Subcutaneous abdominal adipose tissue (tissue), 5 donors: Measurements from ENCODE around the gene TRPV6.

Source experiments
- H3K27ac ChIP-seq: one replicate; pipeline ENCODE4 v1.7.0; 2013; ENCODE audit warnings: low read depth, mild to moderate bottlenecking, inconsistent platforms, low read length, moderate library complexity
- H3K27me3 ChIP-seq, 5 donors: one replicate each; pipeline ENCODE4 v1.7.0; 2013; ENCODE audit warnings: low read length in 5 of 5, inconsistent platforms in 1 of 5; ENCODE audit not compliant: control insufficient read depth in 5 of 5, insufficient read depth in 4 of 5
- H3K36me3 ChIP-seq, 5 donors: one replicate each; pipeline ENCODE4 v1.7.0; 2013; ENCODE audit warnings: low read length in 5 of 5; ENCODE audit not compliant: control insufficient read depth in 5 of 5, insufficient read depth in 5 of 5
- H3K4me1 ChIP-seq, 5 donors: one replicate each; pipeline ENCODE4 v1.7.0; 2013; ENCODE audit warnings: low read length in 5 of 5, mild to moderate bottlenecking in 3 of 5, moderate library complexity in 1 of 5; ENCODE audit not compliant: control insufficient read depth in 5 of 5, insufficient read depth in 5 of 5
- H3K4me3 ChIP-seq, 5 donors: one replicate each; pipeline ENCODE4 v1.7.0; 2013; ENCODE audit warnings: low read length in 5 of 5, low read depth in 1 of 5
- H3K9ac ChIP-seq, 5 donors: one replicate each; pipeline ENCODE4 v1.7.0; 2013; ENCODE audit warnings: low read length in 5 of 5, mild to moderate bottlenecking in 4 of 5, moderate library complexity in 3 of 5
- H3K9me3 ChIP-seq, 5 donors: one replicate each; pipeline ENCODE4 v1.7.0; 2013; ENCODE audit warnings: low read length in 5 of 5; ENCODE audit not compliant: control insufficient read depth in 5 of 5
- donor health status: healthy.
- donor health status: healthy.
- donor health status: healthy.
- donor health status: healthy.
- donor health status: healthy.

TRPV6 gene

GRCh38 chr7:142836426-142836825 is 49.1 kb downstream of the TRPV6 start:
- Histone ChIP-seq H3K27ac (no peak overlapping the region), H3K4me1 (no peaks in the 10 kb centered on the region), H3K9me3 (no peaks in the 10 kb centered on the region), H3K4me3 (no peak overlapping the region), H3K9ac (no peak overlapping the region), H3K36me3 (no peaks in the 10 kb centered on the region), H3K27me3 (no peaks in the 10 kb centered on the region)

GRCh38 chr7:142835487-142835886 is 50.1 kb downstream of the TRPV6 start:
- Histone ChIP-seq H3K4me3 (no peak overlapping the region), H3K36me3 (no peaks in the 10 kb centered on the region), H3K27ac (no peak overlapping the region), H3K4me1 (no peaks in the 10 kb centered on the region), H3K27me3 (no peaks in the 10 kb centered on the region), H3K9ac (no peak overlapping the region), H3K9me3 (no peaks in the 10 kb centered on the region)

- H3K27me3 ChIP-seq = no peaks in the 10 kb centered on the region
- no peak overlapping the region for H3K9ac ChIP-seq
- H3K4me3 ChIP-seq = no peak overlapping the region
- H3K36me3 ChIP-seq = no peaks in the 10 kb centered on the region
- H3K27ac ChIP-seq = no peak overlapping the region
- no peaks in the 10 kb centered on the region for H3K9me3 ChIP-seq
- H3K4me1 ChIP-seq = no peaks in the 10 kb centered on the region
Measured at GRCh38 chr7:142833174-142834048, 52.1 kb downstream of the TRPV6 start.

- no peaks in the 10 kb centered on the region for H3K27me3 ChIP-seq
- H3K4me1 ChIP-seq = no peaks in the 10 kb centered on the region
- no peaks in the 10 kb centered on the region for H3K9me3 ChIP-seq
- no peaks in the 10 kb centered on the region for H3K36me3 ChIP-seq
- H3K4me3 ChIP-seq = no peak overlapping the region
- H3K27ac ChIP-seq = no peak overlapping the region
- H3K9ac ChIP-seq = no peak overlapping the region
Measured at GRCh38 chr7:142832417-142832816, 53.1 kb downstream of the TRPV6 start.

GRCh38 chr7:142827951-142828500 is 57.5 kb downstream of the TRPV6 start:
- H3K27ac ChIP-seq = no peak overlapping the region
- H3K9me3 ChIP-seq = peaks cover 0 to 3% (median 0%) of the 10 kb centered on the region in 5 donors
- H3K36me3 ChIP-seq = no peaks in the 10 kb centered on the region
- no peak overlapping the region for H3K4me3 ChIP-seq
- H3K9ac ChIP-seq = no peak overlapping the region
- no peaks in the 10 kb centered on the region for H3K27me3 ChIP-seq
- H3K4me1 ChIP-seq = no peaks in the 10 kb centered on the region

GRCh38 chr7:142822714-142823113 is 62.8 kb downstream of the TRPV6 start:
- H3K4me1 ChIP-seq = no peaks in the 10 kb centered on the region
- H3K4me3 ChIP-seq = no peak overlapping the region
- peaks cover 0 to 3% (median 0%) of the 10 kb centered on the region in 5 donors for H3K9me3 ChIP-seq
- no peaks in the 10 kb centered on the region for H3K36me3 ChIP-seq
- no peak overlapping the region for H3K27ac ChIP-seq
- H3K27me3 ChIP-seq = peaks cover 0 to 3% (median 0%) of the 10 kb centered on the region in 5 donors
- H3K9ac ChIP-seq = no peak overlapping the region
